ENCODE results near the gene SETMAR.

DNA sequence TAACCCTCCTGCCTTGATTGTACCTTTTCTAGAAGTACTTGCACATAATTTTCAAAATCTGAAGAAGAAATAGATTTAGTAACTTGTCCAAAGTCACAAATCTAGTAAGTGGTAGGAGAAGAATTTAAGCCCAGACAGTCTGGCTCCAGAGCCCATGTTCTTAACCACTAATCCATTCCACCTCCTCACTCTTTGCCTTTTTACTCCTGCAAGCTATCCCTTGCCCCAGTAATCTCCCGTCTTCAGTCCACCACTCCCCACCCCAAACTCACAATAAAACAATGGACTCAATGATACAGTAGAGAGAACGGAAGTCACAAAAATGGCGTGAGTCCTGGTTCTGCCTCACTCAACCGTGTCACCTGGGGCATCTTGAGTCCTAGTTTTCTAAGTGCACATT is 48.7 kb downstream of the SETMAR start:
- TF ChIP-seq FOXM1 (IDR thresholded peaks at IDR 0.05; ENCODE audit: low read depth) (no peak), EZH2phosphoT487 (IDR thresholded peaks at IDR 0.05; ENCODE audit: borderline replicate concordance, low read depth) (no peak), FOXJ3 (CRISPR knock-in tag; IDR thresholded peaks at IDR 0.05) (no peak), MAX (IDR thresholded peaks at IDR 0.05; ENCODE audit: low read depth) (no peak), EP300 (IDR thresholded peaks at IDR 0.05; ENCODE audit: borderline replicate concordance in 1 of 2, low read depth in 1 of 2, low read length in 1 of 2) (no peak), NFIC (IDR thresholded peaks at IDR 0.05; ENCODE audit: borderline replicate concordance) (no peak), JUND (IDR thresholded peaks at IDR 0.05) (no peak), TAF1 (IDR thresholded peaks at IDR 0.05; ENCODE audit: borderline replicate concordance, low read depth, low read length) (no peak), MXI1 (IDR thresholded peaks at IDR 0.05; ENCODE audit: low read depth, low read length) (no peak), SIN3A (IDR thresholded peaks at IDR 0.05; ENCODE audit: borderline replicate concordance, low read depth, low read length) (no peak), RAD21 (IDR thresholded peaks at IDR 0.05; ENCODE audit: low read length) (no peak), GATA2 (CRISPR knock-in tag; IDR thresholded peaks at IDR 0.05) (no peak)
- TF ChIP-seq, protein P1, sequence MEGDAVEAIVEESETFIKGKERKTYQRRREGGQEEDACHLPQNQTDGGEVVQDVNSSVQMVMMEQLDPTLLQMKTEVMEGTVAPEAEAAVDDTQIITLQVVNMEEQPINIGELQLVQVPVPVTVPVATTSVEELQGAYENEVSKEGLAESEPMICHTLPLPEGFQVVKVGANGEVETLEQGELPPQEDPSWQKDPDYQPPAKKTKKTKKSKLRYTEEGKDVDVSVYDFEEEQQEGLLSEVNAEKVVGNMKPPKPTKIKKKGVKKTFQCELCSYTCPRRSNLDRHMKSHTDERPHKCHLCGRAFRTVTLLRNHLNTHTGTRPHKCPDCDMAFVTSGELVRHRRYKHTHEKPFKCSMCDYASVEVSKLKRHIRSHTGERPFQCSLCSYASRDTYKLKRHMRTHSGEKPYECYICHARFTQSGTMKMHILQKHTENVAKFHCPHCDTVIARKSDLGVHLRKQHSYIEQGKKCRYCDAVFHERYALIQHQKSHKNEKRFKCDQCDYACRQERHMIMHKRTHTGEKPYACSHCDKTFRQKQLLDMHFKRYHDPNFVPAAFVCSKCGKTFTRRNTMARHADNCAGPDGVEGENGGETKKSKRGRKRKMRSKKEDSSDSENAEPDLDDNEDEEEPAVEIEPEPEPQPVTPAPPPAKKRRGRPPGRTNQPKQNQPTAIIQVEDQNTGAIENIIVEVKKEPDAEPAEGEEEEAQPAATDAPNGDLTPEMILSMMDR (IDR thresholded peaks at IDR 0.05) = no peak
- TF ChIP-seq, protein P2, sequence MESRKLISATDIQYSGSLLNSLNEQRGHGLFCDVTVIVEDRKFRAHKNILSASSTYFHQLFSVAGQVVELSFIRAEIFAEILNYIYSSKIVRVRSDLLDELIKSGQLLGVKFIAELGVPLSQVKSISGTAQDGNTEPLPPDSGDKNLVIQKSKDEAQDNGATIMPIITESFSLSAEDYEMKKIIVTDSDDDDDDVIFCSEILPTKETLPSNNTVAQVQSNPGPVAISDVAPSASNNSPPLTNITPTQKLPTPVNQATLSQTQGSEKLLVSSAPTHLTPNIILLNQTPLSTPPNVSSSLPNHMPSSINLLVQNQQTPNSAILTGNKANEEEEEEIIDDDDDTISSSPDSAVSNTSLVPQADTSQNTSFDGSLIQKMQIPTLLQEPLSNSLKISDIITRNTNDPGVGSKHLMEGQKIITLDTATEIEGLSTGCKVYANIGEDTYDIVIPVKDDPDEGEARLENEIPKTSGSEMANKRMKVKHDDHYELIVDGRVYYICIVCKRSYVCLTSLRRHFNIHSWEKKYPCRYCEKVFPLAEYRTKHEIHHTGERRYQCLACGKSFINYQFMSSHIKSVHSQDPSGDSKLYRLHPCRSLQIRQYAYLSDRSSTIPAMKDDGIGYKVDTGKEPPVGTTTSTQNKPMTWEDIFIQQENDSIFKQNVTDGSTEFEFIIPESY (IDR thresholded peaks at IDR 0.05; ENCODE audit: borderline replicate concordance, low read depth) = no peak

Measured in SK-N-SH (cell line).